T-cell (primary cell): ENCODE measurements around the gene TSC22D4. TPM values are rescaled to one million over a fixed set of nuclear protein-coding genes. Genes with fewer than 3 reads are reported as not detected.
"Not testable (repeated sequence)": the region's sequence is repeated elsewhere in the genome, so short reads cannot be mapped to it uniquely, and the experiment has no call there.

Source experiments
- ATAC-seq, 4 experiments: fragments of 200-7000 bp in 3 of 4; fragments of 150-1000 bp in 1 of 4; cut with Tn5 transposase; replicated peaks in 1 of 4; 1 replicate in 3 of 4; 2 replicates in 1 of 4; pipeline ENCODE4 v1.10.0; 2021; ENCODE audit warnings: moderate library complexity in 3 of 4, mild to moderate bottlenecking in 2 of 4, moderate number of reproducible peaks in 1 of 4
- CTCF ChIA-PET, 2 donors: fragments of 300-600 bp; sonication (Branson Sonifier 250); formaldehyde crosslinking; loops; one replicate each; lab custom pipeline; 2022; ENCODE audit warnings: antibody characterized with exemption in 2 of 2; lab: Charles Lee
- POLR2A ChIA-PET, 2 donors: fragments of 300-600 bp; sonication (Branson Sonifier 250); formaldehyde crosslinking; loops; one replicate each; lab custom pipeline; 2022; ENCODE audit warnings: antibody characterized with exemption in 2 of 2; lab: Charles Lee
- DNase-seq, 35 experiments: peaks; one replicate each; pipeline versions ENCODE4 v3.0.0 to v3.0.0-alpha.2; 2013 to 2023
- H3K27ac ChIP-seq: one replicate; pipeline ENCODE4 v1.5.1; 2013; ENCODE audit warnings: low read length
- H3K27me3 ChIP-seq, 2 experiments: replicated peaks in 1 of 2; 1 replicate in 1 of 2; 2 replicates in 1 of 2; pipeline versions ENCODE4 v1.6.1 to v1.7.0; 2013; ENCODE audit warnings: low read length in 1 of 2, mixed read lengths in 1 of 2; ENCODE audit not compliant: control insufficient read depth in 2 of 2, insufficient read depth in 2 of 2; ENCODE audit errors: extremely low read depth in 1 of 2
- H3K36me3 ChIP-seq, 2 donors: 1 replicate in 1 of 2; 2 replicates in 1 of 2; pipeline versions ENCODE4 v1.6.1 to v1.7.0; 2013; ENCODE audit warnings: low read length in 1 of 2; ENCODE audit not compliant: control insufficient read depth in 2 of 2, insufficient read depth in 1 of 2; ENCODE audit errors: extremely low read depth in 1 of 2
- H3K4me1 ChIP-seq, 2 experiments: 1 replicate in 1 of 2; 2 replicates in 1 of 2; pipeline versions ENCODE4 v1.6.1 to v1.7.0; 2013; ENCODE audit warnings: low read length in 2 of 2, mixed read lengths in 1 of 2; ENCODE audit not compliant: insufficient read depth in 2 of 2, control insufficient read depth in 1 of 2; ENCODE audit errors: extremely low read depth in 1 of 2
- H3K4me3 ChIP-seq, 2 donors: 1 replicate in 1 of 2; 2 replicates in 1 of 2; pipeline versions ENCODE4 v1.5.1 to v1.7.0; 2013; ENCODE audit warnings: mild to moderate bottlenecking in 2 of 2, low read length in 1 of 2, moderate library complexity in 1 of 2; ENCODE audit not compliant: control insufficient read depth in 1 of 2; ENCODE audit errors: extremely low read depth in 1 of 2
- H3K9me3 ChIP-seq: 2 replicates; pipeline ENCODE4 v1.7.0; 2013
- H3K27ac Mint-ChIP-seq, 2 donors: one replicate each; pipeline ENCODE4 v1.8.0; 2020 to 2021; ENCODE audit warnings: mild to moderate bottlenecking in 2 of 2, mixed read lengths in 2 of 2
- H3K27me3 Mint-ChIP-seq, 2 donors: one replicate each; pipeline ENCODE4 v1.8.0; 2021 to 2022; ENCODE audit warnings: mixed read lengths in 2 of 2
- H3K36me3 Mint-ChIP-seq: one replicate; pipeline ENCODE4 v1.8.0; 2021; ENCODE audit warnings: mixed read lengths
- H3K4me1 Mint-ChIP-seq, 3 donors: one replicate each; pipeline ENCODE4 v1.8.0; 2020 to 2022; ENCODE audit warnings: mixed read lengths in 3 of 3, mild to moderate bottlenecking in 1 of 3
- H3K4me3 Mint-ChIP-seq, 3 donors: one replicate each; pipeline ENCODE4 v1.8.0; 2020 to 2022; ENCODE audit warnings: mild to moderate bottlenecking in 3 of 3, mixed read lengths in 3 of 3, moderate library complexity in 3 of 3
- H3K9me3 Mint-ChIP-seq, 3 donors: one replicate each; pipeline ENCODE4 v1.8.0; 2020 to 2022; ENCODE audit warnings: mixed read lengths in 3 of 3
- WGBS: methylation state at CpG from one replicate; pipeline ENCODE4 v1.1.5; 2013; ENCODE audit warnings: missing lambda C conversion rate; ENCODE audit not compliant: insufficient coverage; 5-methylcytosine and 5-hydroxymethylcytosine counted together
- total RNA-seq, 35 experiments: library from RNA in 6 of 35; stranded (reverse) in 6 of 35; fragments of 120-200 nt in 1 of 35; gene quantifications; one replicate each; pipeline versions ENCODE4 v1.2.1 to v1.2.4 and lab custom pipeline; 2013 to 2026

Gene TSC22D4
- total RNA-seq, 5 donors from 2014 or later (not counting 1 experiment from before 2014, with no cell fraction given), result 85.2 to 160 (median 148) TPM

DNA sequence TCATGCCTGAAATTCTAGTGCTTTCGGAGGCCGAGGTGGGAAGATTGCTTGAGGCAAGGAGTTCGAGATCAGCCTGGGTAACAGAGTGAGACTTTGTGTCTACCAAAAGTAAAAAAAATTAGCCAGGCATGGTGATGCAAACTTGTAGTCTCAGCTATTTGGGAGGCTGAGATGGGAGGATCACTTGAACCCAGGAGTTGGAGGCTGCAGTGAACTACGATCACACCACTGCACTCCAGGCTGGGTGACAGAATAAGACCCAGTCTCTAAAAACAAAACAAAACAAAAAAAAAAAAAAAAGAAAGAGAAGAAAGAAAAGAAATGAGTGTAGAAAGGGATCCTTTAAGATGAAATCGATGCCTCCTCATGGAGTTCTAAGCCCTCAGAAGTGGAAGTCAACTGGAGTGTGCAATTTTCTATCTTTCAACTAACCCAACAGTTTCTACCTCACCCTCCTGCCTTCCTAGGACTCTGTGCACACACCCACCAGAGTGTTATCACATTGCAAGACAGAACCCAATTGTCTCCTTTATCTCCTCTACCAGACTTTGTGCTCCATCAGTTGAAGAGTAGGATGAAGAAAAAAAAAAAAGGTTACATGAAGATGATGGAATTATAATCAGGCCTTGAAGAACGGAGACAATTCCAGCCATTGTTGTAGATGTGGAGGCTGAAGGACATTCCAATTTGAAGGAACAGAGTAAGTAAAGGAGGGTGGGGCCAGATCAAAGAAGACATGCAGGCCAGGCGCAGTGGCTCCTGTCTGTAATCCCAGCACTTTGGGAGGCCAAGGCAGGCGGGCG lies 31.6 kb upstream of the TSC22D4 start:
- Mint-ChIP-seq H3K4me1 (peaks cover 17 to 22% (median 17%) of the 10 kb centered on the region in 3 donors), H3K9me3 (no peaks in the 10 kb centered on the region), H3K27me3 (no peaks in the 10 kb centered on the region), H3K4me3 (no peak overlapping the region), H3K36me3 (no peaks in the 10 kb centered on the region), H3K27ac (no peak overlapping the region)
- peaks cover 3 to 13% of the 10 kb centered on the region in 2 experiments for H3K4me1 ChIP-seq
- no peak overlapping the region for H3K27ac ChIP-seq
- no peak for ATAC-seq
- ChIA-PET POLR2A (no interaction called here), CTCF (no interaction called here)
- H3K9me3 ChIP-seq, result no peaks in the 10 kb centered on the region
- DNase-seq, result no peak
- H3K36me3 ChIP-seq, result no peaks in the 10 kb centered on the region
- H3K27me3 ChIP-seq, result peaks cover 0 to 3% of the 10 kb centered on the region in 2 experiments
- no peak overlapping the region for H3K4me3 ChIP-seq
- WGBS, result 79% methylated on average over 4 of the region's 9 CpGs

- H3K36me3 ChIP-seq, result no peaks in the 10 kb centered on the region
- WGBS, result 95% methylated on average over 12 of the region's 15 CpGs
These were observed 30.2 kb upstream of the TSC22D4 start for GRCh38 chr7:100509231-100509630.

DNA sequence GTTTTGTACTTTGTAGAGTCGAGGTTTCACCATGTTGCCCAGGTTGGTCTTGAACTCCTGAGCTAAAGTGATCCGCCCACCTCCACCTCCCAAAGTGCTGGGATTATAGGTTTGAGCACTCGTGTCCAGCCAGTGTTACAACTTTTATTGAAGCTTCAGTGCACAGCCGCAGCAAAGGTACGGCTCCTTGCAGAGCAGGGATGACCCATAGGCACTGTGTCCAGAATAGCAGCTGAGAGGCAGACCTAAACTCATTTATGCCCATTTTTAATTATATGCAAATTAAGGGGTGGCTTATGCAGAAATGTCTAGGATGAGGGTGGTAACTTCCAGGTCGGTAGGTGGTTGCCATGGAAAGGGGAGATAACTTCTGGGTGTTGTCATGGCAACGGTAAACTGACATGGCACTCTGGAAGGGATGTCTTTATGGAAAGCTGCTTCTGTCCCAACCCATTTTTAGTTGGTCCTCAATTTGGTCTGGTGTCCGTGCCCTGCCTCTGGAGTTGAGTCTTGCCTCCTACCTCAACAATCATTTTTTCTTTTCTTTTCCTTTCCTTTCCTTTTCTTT lies 27.4 kb upstream of the TSC22D4 start:
- H3K36me3 Mint-ChIP-seq, result no peaks in the 10 kb centered on the region
- H3K27me3 Mint-ChIP-seq, result no peaks in the 10 kb centered on the region
- no peaks in the 10 kb centered on the region for H3K9me3 Mint-ChIP-seq
- no peaks in the 10 kb centered on the region for H3K4me1 ChIP-seq
- DNase-seq, result no peak
- H3K27ac Mint-ChIP-seq, result no peak overlapping the region
- no peak overlapping the region for H3K4me3 Mint-ChIP-seq
- WGBS, result 50% methylated on average over 2 of the region's 8 CpGs
- H3K27ac ChIP-seq, result no peak overlapping the region
- ChIA-PET CTCF (interaction anchor here in 1 of 2 donors (0.9 kb wide), 1 partner anchor 10 kb away, joined by 3 read pairs; no protein-coding TSS in a partner anchor), POLR2A (interaction anchor here (0.6 to 0.7 kb wide), 2 partner anchors 28 to 140 kb away, joined by 3 to 6 read pairs; no protein-coding TSS in a partner anchor)
- peaks cover 0 to 3% of the 10 kb centered on the region in 2 experiments for H3K27me3 ChIP-seq
- no peak for ATAC-seq
- H3K4me1 Mint-ChIP-seq, result peaks cover 1 to 4% (median 3%) of the 10 kb centered on the region in 3 donors
- H3K9me3 ChIP-seq, result no peaks in the 10 kb centered on the region
- H3K4me3 ChIP-seq, result no peak overlapping the region
- no peaks in the 10 kb centered on the region for H3K36me3 ChIP-seq

More at GRCh38 chr7:100509231-100509630, 30.2 kb upstream of the TSC22D4 start:
- no peak overlapping the region for H3K4me3 Mint-ChIP-seq
- peaks cover 8 to 14% (median 9%) of the 10 kb centered on the region in 3 donors for H3K4me1 Mint-ChIP-seq
- Histone ChIP-seq H3K4me3 (no peak overlapping the region), H3K9me3 (no peaks in the 10 kb centered on the region), H3K27ac (no peak overlapping the region), H3K4me1 (peaks cover 0 to 5% of the 10 kb centered on the region in 2 experiments), H3K27me3 (peaks cover 0 to 3% of the 10 kb centered on the region in 2 experiments)
- ATAC-seq, result no peak
- CTCF ChIA-PET, result no interaction called here
- DNase-seq, result no peak
- H3K9me3 Mint-ChIP-seq, result no peaks in the 10 kb centered on the region
- POLR2A ChIA-PET, result no interaction called here
- H3K27ac Mint-ChIP-seq, result no peak overlapping the region
- no peaks in the 10 kb centered on the region for H3K36me3 Mint-ChIP-seq
- no peaks in the 10 kb centered on the region for H3K27me3 Mint-ChIP-seq

GRCh38 chr7:100504887-100505611 lies 26.0 kb upstream of the TSC22D4 start:
- ChIA-PET CTCF (no interaction called here), POLR2A (no interaction called here)
- DNase-seq, result no peak
- H3K9me3 ChIP-seq, result no peaks in the 10 kb centered on the region
- 94% methylated on average over 4 of the region's 9 CpGs for WGBS
- no peaks in the 10 kb centered on the region for H3K36me3 ChIP-seq
- no peak overlapping the region for H3K4me3 ChIP-seq
- peaks cover 0 to 3% of the 10 kb centered on the region in 2 experiments for H3K27me3 ChIP-seq
- no peak for ATAC-seq
- no peaks in the 10 kb centered on the region for H3K4me1 ChIP-seq
- no peaks in the 10 kb centered on the region for H3K27me3 Mint-ChIP-seq
- H3K27ac ChIP-seq, result no peak overlapping the region
- H3K4me3 Mint-ChIP-seq, result no peak overlapping the region
- H3K36me3 Mint-ChIP-seq, result no peaks in the 10 kb centered on the region
- H3K4me1 Mint-ChIP-seq, result peaks cover 0 to 4% (median 0%) of the 10 kb centered on the region in 3 donors
- H3K27ac Mint-ChIP-seq, result no peak overlapping the region
- H3K9me3 Mint-ChIP-seq, result no peaks in the 10 kb centered on the region

GRCh38 chr7:100504031-100504430 lies 25.0 kb upstream of the TSC22D4 start:
- H3K4me3 ChIP-seq, H3K27me3 ChIP-seq, DNase-seq, H3K36me3 Mint-ChIP-seq, H3K36me3 ChIP-seq, H3K27ac Mint-ChIP-seq, H3K27me3 Mint-ChIP-seq, ATAC-seq, H3K4me1 Mint-ChIP-seq, H3K9me3 Mint-ChIP-seq, H3K27ac ChIP-seq, H3K9me3 ChIP-seq, H3K4me1 ChIP-seq, H3K4me3 Mint-ChIP-seq, CTCF ChIA-PET: not testable (repeated sequence)
- whole genome bisulfite sequencing, result 89% methylated on average over 1 of the region's 3 CpGs
- POLR2A ChIA-PET, result interaction anchor here in 1 of 2 donors (0.7 kb wide), 1 partner anchor 14 kb away, joined by 3 read pairs; no protein-coding TSS in a partner anchor

DNA sequence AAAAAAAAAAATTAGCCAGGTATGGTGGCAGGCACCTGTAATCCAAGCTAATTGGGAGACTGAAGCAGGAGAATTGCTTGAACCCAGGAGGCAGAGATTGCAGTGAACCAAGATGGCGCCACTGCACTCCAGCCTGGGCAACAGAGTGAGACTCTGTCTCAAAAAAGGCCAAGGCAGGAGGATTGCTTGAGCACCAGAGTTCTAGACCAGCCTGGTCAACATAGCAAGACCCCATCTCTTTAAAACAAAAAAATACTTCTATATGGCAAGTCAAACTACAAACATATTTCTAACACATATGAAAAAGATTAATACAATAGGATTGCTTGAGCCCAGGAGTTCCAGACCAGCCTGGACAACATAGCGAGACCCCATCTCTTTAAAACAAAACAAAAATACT lies 21.7 kb upstream of the TSC22D4 start:
- H3K27ac ChIP-seq, H3K4me3 ChIP-seq, CTCF ChIA-PET, H3K4me1 Mint-ChIP-seq, H3K27ac Mint-ChIP-seq, H3K9me3 ChIP-seq, H3K27me3 ChIP-seq, H3K36me3 ChIP-seq, H3K27me3 Mint-ChIP-seq, H3K4me1 ChIP-seq, H3K36me3 Mint-ChIP-seq, DNase-seq, H3K9me3 Mint-ChIP-seq, H3K4me3 Mint-ChIP-seq, ATAC-seq: not testable (repeated sequence)
- WGBS, result no CpG with 5 or more reads among the region's 2 CpGs
- POLR2A ChIA-PET, result interaction anchor here in 1 of 2 donors (0.7 kb wide), 1 partner anchor 18 kb away, joined by 6 read pairs; no protein-coding TSS in a partner anchor
